Dermis microvascular lymphatic vessel endothelial cell (primary cell): ENCODE results near the gene ZNF787. TPM values are rescaled to one million over a fixed set of nuclear protein-coding genes. Genes with fewer than 3 reads are reported as not detected.
"Not testable (repeated sequence)": the region's sequence is repeated elsewhere in the genome, so short reads cannot be mapped to it uniquely, and the experiment has no call there.

ENCODE experiments used
- DNase-seq, 2 donors: peaks; one replicate each; pipeline versions ENCODE4 v3.0.0 to v3.0.0-alpha.2; 2010; ENCODE audit warnings: low read depth in 2 of 2
- total RNA-seq: library from RNA; depleted of rRNA; stranded (reverse); fragments of >200 nt; gene quantifications from 2 replicates; pipeline ENCODE4 v1.2.1, GENCODE V29; 2014

Gene ZNF787
- total RNA-seq, 1 donor from 2014 or later: 25.7 TPM

GRCh38 chr19:56106397-56106849 is 14.7 kb downstream of the ZNF787 start:
- no peak for DNase-seq

- not testable (repeated sequence) for DNase-seq
Observed at GRCh38 chr19:56105831-56106396, 15.2 kb downstream of the ZNF787 start.

GRCh38 chr19:56105090-56105701 is 15.9 kb downstream of the ZNF787 start:
- peak; percentile 75 to 77 for DNase-seq

GRCh38 chr19:56104423-56104822 is 16.7 kb downstream of the ZNF787 start:
- DNase-seq: no peak

- no peak for DNase-seq
Observed at GRCh38 chr19:56103027-56103614, 18.0 kb downstream of the ZNF787 start.

- no peak for DNase-seq
Observed at GRCh38 chr19:56101746-56102535, 19.2 kb downstream of the ZNF787 start.

- no peak for DNase-seq
Observed at GRCh38 chr19:56101095-56101494, 20.0 kb downstream of the ZNF787 start.

GRCh38 chr19:56099638-56100539 is 21.2 kb downstream of the ZNF787 start:
- DNase-seq: no peak

GRCh38 chr19:56098731-56099568 is 22.1 kb downstream of the ZNF787 start:
- DNase-seq: no peak

GRCh38 chr19:56098237-56098636 is 22.9 kb downstream of the ZNF787 start:
- not testable (repeated sequence) for DNase-seq

GRCh38 chr19:56097776-56098175 is 23.3 kb downstream of the ZNF787 start:
- DNase-seq: no peak

GRCh38 chr19:56097306-56097705 is 23.8 kb downstream of the ZNF787 start:
- DNase-seq: peak in 1 of 2 donors; percentile 48

- no peak for DNase-seq
Observed at GRCh38 chr19:56096665-56097064, 24.4 kb downstream of the ZNF787 start.

GRCh38 chr19:56094449-56094848 is 26.6 kb downstream of the ZNF787 start:
- no peak for DNase-seq

- DNase-seq: no peak
Observed at GRCh38 chr19:56092685-56093631, 28.1 kb downstream of the ZNF787 start.

GRCh38 chr19:56091751-56092546 is 29.1 kb downstream of the ZNF787 start:
- no peak for DNase-seq

GRCh38 chr19:56091066-56091490 is 30.0 kb downstream of the ZNF787 start:
- no peak for DNase-seq

GRCh38 chr19:56089344-56089743 is 31.8 kb downstream of the ZNF787 start:
- DNase-seq: no peak
